ENCODE results near the gene GAN.

Gene GAN

DNA sequence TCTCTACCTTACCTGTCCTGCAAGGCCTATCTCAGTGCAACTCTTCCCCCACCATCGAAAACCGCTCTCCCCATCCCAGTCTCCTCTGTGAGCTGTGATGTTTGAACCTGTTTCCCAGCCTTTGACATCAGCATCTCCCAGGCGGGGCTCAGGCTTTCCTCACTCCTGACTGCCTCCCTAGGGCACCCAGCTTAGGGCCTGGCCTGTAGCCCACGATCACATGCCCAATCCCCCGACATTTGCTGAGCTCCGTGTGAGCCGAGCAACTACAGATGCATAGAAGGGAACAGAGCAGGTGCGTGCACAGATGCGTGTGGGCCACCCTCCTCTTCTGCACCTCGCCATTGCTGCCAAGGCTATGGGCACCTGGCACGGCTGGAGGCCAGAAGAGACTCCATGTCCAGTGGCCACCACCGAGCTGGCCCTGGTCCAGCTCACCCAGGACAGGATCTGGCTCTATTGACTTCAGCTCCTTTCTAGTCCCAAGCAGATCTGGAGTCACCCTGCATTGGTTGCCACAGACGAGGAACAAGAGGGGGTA lies 94.3 kb downstream of the GAN start:
- TF ChIP-seq, protein P1, sequence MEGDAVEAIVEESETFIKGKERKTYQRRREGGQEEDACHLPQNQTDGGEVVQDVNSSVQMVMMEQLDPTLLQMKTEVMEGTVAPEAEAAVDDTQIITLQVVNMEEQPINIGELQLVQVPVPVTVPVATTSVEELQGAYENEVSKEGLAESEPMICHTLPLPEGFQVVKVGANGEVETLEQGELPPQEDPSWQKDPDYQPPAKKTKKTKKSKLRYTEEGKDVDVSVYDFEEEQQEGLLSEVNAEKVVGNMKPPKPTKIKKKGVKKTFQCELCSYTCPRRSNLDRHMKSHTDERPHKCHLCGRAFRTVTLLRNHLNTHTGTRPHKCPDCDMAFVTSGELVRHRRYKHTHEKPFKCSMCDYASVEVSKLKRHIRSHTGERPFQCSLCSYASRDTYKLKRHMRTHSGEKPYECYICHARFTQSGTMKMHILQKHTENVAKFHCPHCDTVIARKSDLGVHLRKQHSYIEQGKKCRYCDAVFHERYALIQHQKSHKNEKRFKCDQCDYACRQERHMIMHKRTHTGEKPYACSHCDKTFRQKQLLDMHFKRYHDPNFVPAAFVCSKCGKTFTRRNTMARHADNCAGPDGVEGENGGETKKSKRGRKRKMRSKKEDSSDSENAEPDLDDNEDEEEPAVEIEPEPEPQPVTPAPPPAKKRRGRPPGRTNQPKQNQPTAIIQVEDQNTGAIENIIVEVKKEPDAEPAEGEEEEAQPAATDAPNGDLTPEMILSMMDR (conservative IDR thresholded peaks at IDR 0.05): no peak
- TF ChIP-seq ZFX (IDR thresholded peaks at IDR 0.05): no peak
- H3K27ac ChIP-seq: no peak overlapping the region

DNA sequence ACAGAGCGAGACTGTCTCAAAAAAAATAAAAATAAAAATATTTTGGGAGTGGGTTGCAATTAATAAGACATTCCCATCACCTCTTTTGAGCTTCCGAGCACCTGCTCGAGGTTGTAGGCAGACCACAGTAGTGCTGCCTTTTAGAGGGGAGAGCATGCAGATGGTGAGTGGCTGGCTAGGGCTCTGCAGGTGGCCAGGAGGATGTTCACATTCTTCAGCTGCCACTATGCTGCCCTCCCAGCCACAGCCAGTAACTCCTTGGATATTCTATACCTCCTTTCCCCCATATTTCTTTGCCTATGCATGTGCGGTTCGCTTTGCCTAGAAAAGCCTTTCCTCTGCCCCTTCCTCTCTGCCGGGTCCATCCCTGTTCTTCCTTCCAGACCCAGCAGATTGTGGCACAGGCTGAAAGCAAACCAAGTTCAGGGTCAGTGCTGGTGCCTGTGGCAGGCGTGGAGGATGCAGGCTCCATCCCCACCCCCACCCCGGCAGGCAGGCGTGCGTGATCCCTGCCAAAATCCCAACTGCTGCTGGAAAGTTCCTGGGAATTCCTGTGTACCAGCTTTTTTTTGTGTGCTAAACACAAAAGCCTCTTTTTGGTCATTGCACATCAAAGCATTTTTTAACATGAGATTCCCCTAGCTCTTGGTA lies 96.0 kb downstream of the GAN start:
- H3K27ac ChIP-seq: no peak overlapping the region
- TF ChIP-seq ZFX (IDR thresholded peaks at IDR 0.05): no peak
- TF ChIP-seq, protein P1 (conservative IDR thresholded peaks at IDR 0.05): no peak

DNA sequence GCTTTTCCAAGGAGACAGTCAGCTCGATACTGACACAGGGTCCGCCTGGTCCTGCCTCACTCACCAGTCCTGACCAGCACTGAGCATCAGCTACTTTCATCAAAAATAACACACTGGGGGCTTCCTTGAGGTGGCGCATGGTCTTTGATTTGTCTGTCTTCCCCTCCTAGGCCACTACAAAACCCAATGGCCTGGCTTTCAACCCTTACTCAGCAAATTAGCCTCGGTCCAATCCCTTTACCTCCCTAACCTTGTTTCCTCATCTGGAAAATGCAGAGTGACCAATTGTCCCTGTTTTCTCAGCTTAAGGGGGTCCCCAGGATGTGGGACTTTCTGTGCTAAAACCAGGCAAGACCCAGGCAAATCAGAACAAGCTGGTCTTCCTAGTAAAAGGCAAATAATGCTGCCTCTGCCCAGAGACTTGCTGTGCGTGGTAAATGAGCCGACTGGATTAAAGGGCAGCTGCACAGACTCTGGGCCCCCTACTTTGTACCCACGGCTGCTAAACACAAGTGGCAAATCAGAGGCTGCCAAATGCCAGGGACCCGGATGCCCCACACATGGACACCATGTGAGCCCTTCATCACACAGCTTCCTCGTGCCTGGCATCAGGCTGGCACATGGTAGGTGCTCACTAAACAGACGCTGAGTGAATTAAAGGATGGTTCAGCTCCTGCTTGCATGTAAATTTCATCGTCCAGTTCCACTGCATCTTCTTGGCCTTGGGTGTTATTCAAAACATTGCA lies 98.7 kb downstream of the GAN start:
- TF ChIP-seq, protein P1 (conservative IDR thresholded peaks at IDR 0.05): no peak
- TF ChIP-seq ZFX (IDR thresholded peaks at IDR 0.05): no peak
- no peak overlapping the region for H3K27ac ChIP-seq

DNA sequence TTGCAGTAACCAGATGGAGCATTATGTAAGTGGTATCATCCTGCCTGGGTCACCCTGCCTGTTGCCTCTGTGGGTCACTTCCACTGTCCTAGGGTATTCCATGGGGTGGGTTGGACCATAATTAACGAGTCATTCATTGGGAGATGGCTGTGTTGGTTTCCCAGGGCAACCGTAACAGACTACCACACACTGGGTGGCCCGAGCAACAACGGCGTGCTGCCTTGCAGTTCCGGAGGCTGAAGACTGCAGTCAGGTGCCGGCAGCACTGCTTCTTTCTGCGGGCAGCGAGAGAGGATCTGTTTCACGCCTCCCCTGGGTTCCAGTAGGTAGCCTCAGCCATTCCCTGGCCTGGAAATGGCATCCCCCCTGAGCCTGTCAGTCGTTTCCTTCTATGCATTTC lies 101.0 kb downstream of the GAN start:
- no peak for TF ChIP-seq ZFX (IDR thresholded peaks at IDR 0.05)
- TF ChIP-seq, protein P1 (conservative IDR thresholded peaks at IDR 0.05): no peak
- H3K27ac ChIP-seq: no peak overlapping the region

DNA sequence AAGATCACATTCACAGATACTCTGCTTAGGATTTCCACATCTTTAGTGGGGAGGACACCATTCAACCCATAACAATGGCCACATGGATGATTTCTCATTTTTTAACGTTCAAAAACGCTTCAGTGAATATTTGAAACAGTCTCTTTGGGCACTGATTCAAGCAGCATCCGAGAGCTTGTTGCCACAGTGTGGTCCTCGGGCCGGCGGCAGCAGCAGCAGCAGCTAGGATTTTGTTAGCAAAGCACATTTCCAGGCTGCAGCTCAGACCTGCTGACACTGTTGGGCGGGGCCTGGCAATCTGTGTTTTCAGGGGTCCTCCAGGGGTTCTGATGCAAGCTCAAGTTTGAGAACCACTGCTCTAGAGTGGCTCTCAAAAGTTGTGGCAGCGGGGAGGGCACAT lies 102.0 kb downstream of the GAN start:
- no peak overlapping the region for H3K27ac ChIP-seq
- TF ChIP-seq, protein P1 (conservative IDR thresholded peaks at IDR 0.05): no peak
- TF ChIP-seq ZFX (IDR thresholded peaks at IDR 0.05): no peak

DNA sequence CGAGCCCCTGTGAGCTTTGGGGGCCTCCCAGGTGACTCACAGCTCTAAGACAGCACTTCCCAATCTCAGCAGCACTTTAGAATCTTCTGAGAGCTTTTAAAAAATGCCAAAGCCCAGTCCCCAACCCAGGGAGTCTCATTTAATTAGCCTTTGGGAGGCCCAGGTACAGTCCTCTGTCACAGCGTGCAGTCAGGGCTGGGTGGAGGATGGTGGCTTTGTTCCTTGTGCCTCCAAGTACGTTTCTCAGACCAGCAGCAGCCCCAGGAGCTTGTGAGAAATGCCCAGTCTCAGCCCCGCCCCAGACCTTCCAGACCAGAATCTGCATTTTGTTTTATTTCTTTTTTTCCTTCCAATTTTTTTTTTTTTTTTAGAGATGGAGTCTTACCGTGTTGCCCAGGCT lies 102.4 kb downstream of the GAN start:
- TF ChIP-seq ZFX (IDR thresholded peaks at IDR 0.05): no peak
- TF ChIP-seq, protein P1 (conservative IDR thresholded peaks at IDR 0.05): no peak
- no peak overlapping the region for H3K27ac ChIP-seq

DNA sequence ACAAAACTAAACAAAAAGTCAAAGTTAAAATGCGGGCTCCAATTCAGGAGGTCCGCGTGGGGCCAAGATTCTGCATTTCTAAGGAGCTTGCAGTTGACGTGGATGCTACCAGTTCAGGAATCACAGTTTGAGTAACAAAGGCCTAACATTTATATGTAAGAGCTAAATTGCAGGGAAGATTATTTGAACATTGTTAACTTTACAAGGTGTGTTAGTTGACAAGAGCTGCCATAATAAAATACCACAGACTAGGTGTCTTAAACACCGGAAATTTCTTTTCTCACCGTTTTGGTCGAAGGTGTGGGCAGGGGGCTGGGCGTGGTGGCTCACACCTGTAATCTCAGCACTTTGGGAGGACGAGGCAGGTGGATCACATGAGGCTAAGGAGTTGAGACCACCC lies 105.0 kb downstream of the GAN start:
- H3K27ac ChIP-seq: no peak overlapping the region

More for the DNA sequence above, 105.0 kb downstream of the GAN start:
- no peak for TF ChIP-seq ZFX (IDR thresholded peaks at IDR 0.05)
- TF ChIP-seq, protein P1 (conservative IDR thresholded peaks at IDR 0.05): no peak
